Tibial nerve (tissue), 4 donors: ENCODE data around the gene ATP1A4. TPM values are rescaled to one million over a fixed set of nuclear protein-coding genes. Genes with fewer than 3 reads are reported as not detected.

Experiments
- DNase-seq, 2 donors: peaks; one replicate each; pipeline ENCODE4 v3.0.0-alpha.2; 2019; ENCODE audit warnings: low spot score in 2 of 2
- H3K27ac ChIP-seq, 4 donors: fragments of 200-600 bp; sonication (generic) in 3 of 4; one replicate each; pipeline ENCODE4 v1.5.1; 2017 to 2019; ENCODE audit warnings: mild to moderate bottlenecking in 1 of 4
- H3K27me3 ChIP-seq, 2 donors: fragments of 200-600 bp; sonication (generic) in 1 of 2; one replicate each; pipeline versions ENCODE4 v1.5.1 to v1.6.0; 2017 to 2019
- H3K36me3 ChIP-seq, 3 donors: fragments of 200-600 bp; sonication (generic); one replicate each; pipeline ENCODE4 v1.5.1; 2018 to 2019
- H3K4me1 ChIP-seq, 4 donors: fragments of 200-600 bp; sonication (generic) in 3 of 4; one replicate each; pipeline ENCODE4 v1.5.1; 2017 to 2019
- H3K4me3 ChIP-seq, 4 donors: fragments of 200-600 bp; sonication (generic) in 3 of 4; one replicate each; pipeline ENCODE4 v1.5.1; 2017 to 2019; ENCODE audit warnings: mild to moderate bottlenecking in 1 of 4, moderate library complexity in 1 of 4
- H3K9me3 ChIP-seq, 4 donors: fragments of 200-600 bp; sonication (generic) in 3 of 4; one replicate each; pipeline ENCODE4 v1.5.1; 2017 to 2019
- CTCF ChIP-seq, 5 experiments: fragments of 200-600 bp in 3 of 5; fragments of 450-650 bp in 2 of 5; sonication (generic) in 3 of 5; IDR thresholded peaks; one replicate each; pipeline ENCODE4 v1.5.1; 2016 to 2019; ENCODE audit warnings: antibody characterized with exemption in 5 of 5, mild to moderate bottlenecking in 3 of 5, moderate library complexity in 2 of 5
- EP300 ChIP-seq, 2 donors: sonication (generic); formaldehyde crosslinking; IDR thresholded peaks; one replicate each; pipeline ENCODE4 v1.6.1; 2017; ENCODE audit warnings: antibody characterized with exemption in 2 of 2, mild to moderate bottlenecking in 1 of 2
- POLR2A ChIP-seq, 2 donors: fragments of 450-650 bp; IDR thresholded peaks; one replicate each; pipeline ENCODE4 v1.6.1; 2017; ENCODE audit warnings: antibody characterized with exemption in 2 of 2, mild to moderate bottlenecking in 2 of 2, moderate library complexity in 2 of 2
- WGBS, 2 donors: methylation state at CpG; one replicate each; pipeline ENCODE4 v1.1.5; 2018; 5-methylcytosine and 5-hydroxymethylcytosine counted together
- total RNA-seq, 4 donors: library from RNA; depleted of rRNA; stranded (reverse); fragments of >200 nt; gene quantifications; one replicate each; pipeline ENCODE4 v1.1.0, GENCODE V29; 2016

The ATP1A4 gene
- total RNA-seq, 4 donors from 2014 or later: 0.90 to 5.0 (median 2.1) TPM

- Histone ChIP-seq H3K4me1 (peaks cover 0 to 65% (median 10%) of the 10 kb centered on the region in 4 donors), H3K27me3 (no peaks in the 10 kb centered on the region), H3K27ac (peak overlapping the region; percentile 37 to 94 (median 66)), H3K4me3 (no peak overlapping the region), H3K36me3 (no peaks in the 10 kb centered on the region), H3K9me3 (no peaks in the 10 kb centered on the region)
- WGBS, 2 donors: 55 to 57% methylated on average over 4 of the region's 4 CpGs
- DNase-seq: no peak
- TF ChIP-seq CTCF (IDR thresholded peaks at IDR 0.05) (no peak), POLR2A (IDR thresholded peaks at IDR 0.05) (no peak), EP300 (IDR thresholded peaks at IDR 0.05) (no peak)
Observed at GRCh38 chr1:160114085-160114484, 37.3 kb upstream of the ATP1A4 start.

- Histone ChIP-seq H3K9me3 (no peaks in the 10 kb centered on the region), H3K4me3 (peak within 1 kb of the TSS; percentile 36 to 58 (median 40)), H3K27me3 (no peaks in the 10 kb centered on the region), H3K36me3 (no peaks in the 10 kb centered on the region), H3K4me1 (peaks cover 0 to 71% (median 12%) of the 10 kb centered on the region in 4 donors), H3K27ac (peak within 1 kb of the TSS; percentile 47 to 94 (median 80))
- TF ChIP-seq CTCF (IDR thresholded peaks at IDR 0.05): no peak
- TF ChIP-seq EP300 (IDR thresholded peaks at IDR 0.05): peak in 1 of 2 donors; percentile 80
- TF ChIP-seq POLR2A (IDR thresholded peaks at IDR 0.05): peak in 1 of 2 donors; percentile 28
- WGBS, 2 donors: 20 to 28% methylated on average over 16 of the region's 16 CpGs
- DNase-seq: no peak
Observed at GRCh38 chr1:160115545-160116282, 35.7 kb upstream of the ATP1A4 start, which contains the start of gene ATP1A2. ATP1A2 (plus strand) TSS chr1:160115759; CDS start chr1:160115862, 103 bp downstream.

DNA sequence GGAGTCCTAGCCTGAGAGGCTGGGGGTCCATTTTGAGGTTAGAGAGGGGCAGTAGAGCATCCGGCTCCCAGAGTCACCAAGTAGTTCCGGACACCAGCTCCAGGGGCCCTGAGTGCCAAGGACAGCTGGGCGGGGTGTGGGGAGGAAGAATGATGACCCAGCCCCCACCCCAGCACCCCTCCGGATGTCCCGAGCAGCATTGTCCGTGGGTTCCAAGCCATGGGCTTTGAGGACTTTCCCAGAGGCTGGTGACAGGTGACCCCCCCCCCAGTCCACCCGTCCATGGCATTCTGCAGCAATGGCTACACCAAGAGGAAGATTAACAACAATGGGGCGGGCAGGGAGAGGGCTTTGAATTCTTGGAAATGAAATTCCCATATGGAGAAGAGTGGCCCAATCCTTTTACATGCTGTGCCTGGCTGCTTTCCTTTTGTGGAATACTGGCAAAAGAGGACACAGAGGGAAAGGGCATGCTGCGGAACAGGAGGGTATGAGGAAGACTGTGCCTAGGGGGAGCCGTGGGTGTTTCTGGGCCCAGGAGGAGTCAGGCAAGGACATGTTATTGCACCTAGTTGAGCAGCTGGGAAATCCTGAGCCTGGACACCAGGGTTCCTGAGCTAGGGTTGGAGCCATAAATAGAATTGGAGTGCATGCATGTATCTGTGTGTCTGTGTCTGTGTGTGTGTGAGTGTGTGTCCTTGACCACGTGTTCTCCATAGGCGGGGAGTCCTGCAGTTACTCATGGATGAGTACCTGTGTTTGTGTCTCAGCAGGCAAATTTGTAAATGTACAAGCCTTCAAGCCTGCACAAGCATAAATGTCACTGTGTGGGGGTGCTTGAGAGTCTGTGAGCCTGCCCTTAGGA lies 34.9 kb upstream of the ATP1A4 start:
- Histone ChIP-seq H3K4me3 (peak overlapping the region; percentile 36 to 58 (median 40)), H3K27ac (peak overlapping the region; percentile 47 to 94 (median 80)), H3K36me3 (peaks cover 0 to 8% (median 0%) of the 10 kb centered on the region in 3 donors), H3K9me3 (no peaks in the 10 kb centered on the region), H3K27me3 (no peaks in the 10 kb centered on the region), H3K4me1 (peaks cover 0 to 76% (median 15%) of the 10 kb centered on the region in 4 donors)
- no peak for DNase-seq
- TF ChIP-seq POLR2A (IDR thresholded peaks at IDR 0.05) (no peak), CTCF (IDR thresholded peaks at IDR 0.05) (no peak), EP300 (IDR thresholded peaks at IDR 0.05) (no peak)
- WGBS, 2 donors: 19 to 35% methylated on average over 12 of the region's 12 CpGs

DNA sequence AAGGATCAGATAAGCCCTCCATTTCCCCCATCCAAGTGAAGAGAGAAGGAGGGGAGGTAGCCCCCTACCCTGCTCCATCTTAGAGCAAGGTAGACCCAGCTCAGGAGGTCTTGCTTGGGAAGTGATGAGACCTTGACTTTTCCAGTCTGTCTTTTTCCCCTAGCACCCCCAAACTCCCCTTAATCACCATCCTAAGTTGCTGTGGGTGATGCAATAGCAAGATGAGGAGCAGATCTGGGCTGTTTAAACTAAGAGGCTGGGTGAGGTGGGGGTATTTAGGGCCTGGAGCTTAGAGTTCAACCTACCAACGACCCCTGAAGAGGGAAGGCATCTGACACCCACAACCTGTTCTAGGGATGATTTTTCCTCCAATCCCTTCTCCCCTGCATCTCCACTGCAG lies 34.1 kb upstream of the ATP1A4 start:
- Histone ChIP-seq H3K27ac (peak overlapping the region; percentile 47 to 94 (median 80)), H3K36me3 (peaks cover 0 to 11% (median 0%) of the 10 kb centered on the region in 3 donors), H3K4me1 (peaks cover 0 to 70% (median 17%) of the 10 kb centered on the region in 4 donors), H3K4me3 (peak overlapping the region; percentile 36 to 58 (median 40)), H3K27me3 (no peaks in the 10 kb centered on the region), H3K9me3 (no peaks in the 10 kb centered on the region)
- no peak for DNase-seq
- no peak for TF ChIP-seq CTCF (IDR thresholded peaks at IDR 0.05)
- no peak for TF ChIP-seq POLR2A (IDR thresholded peaks at IDR 0.05)
- TF ChIP-seq EP300 (IDR thresholded peaks at IDR 0.05): no peak
- 9 to 25% methylated on average over 1 of the region's 1 CpG for WGBS, 2 donors
